ENCODE results near the gene TOR1A.

The TOR1A gene

GRCh38 chr9:129851821-129852220 is 27.9 kb upstream of the TOR1A start:
- DNase-seq (ENCODE audit: low read depth), result no peak

GRCh38 chr9:129850821-129851550 is 27.1 kb upstream of the TOR1A start:
- no peak for DNase-seq (ENCODE audit: low read depth)

- DNase-seq (ENCODE audit: low read depth), result no peak
Observed at GRCh38 chr9:129849901-129850300, 26.0 kb upstream of the TOR1A start.

- no peak for DNase-seq (ENCODE audit: low read depth)
Observed at GRCh38 chr9:129848712-129849441, 24.9 kb upstream of the TOR1A start.

GRCh38 chr9:129845373-129845772 is 21.4 kb upstream of the TOR1A start:
- no peak for DNase-seq (ENCODE audit: low read depth)

GRCh38 chr9:129841071-129841470 is 17.1 kb upstream of the TOR1A start:
- no peak for DNase-seq (ENCODE audit: low read depth)

GRCh38 chr9:129840034-129840433 is 16.1 kb upstream of the TOR1A start:
- DNase-seq (ENCODE audit: low read depth), result no peak

GRCh38 chr9:129839324-129840023 is 15.5 kb upstream of the TOR1A start:
- no peak for DNase-seq (ENCODE audit: low read depth)

GRCh38 chr9:129838707-129839259 is 14.8 kb upstream of the TOR1A start:
- no peak for DNase-seq (ENCODE audit: low read depth)

- DNase-seq (ENCODE audit: low read depth), result no peak
Observed at GRCh38 chr9:129836311-129837007, 12.5 kb upstream of the TOR1A start.

GRCh38 chr9:129835860-129836223 is 11.9 kb upstream of the TOR1A start:
- no peak for DNase-seq (ENCODE audit: low read depth)

GRCh38 chr9:129835128-129835859 is 11.4 kb upstream of the TOR1A start, which contains the start of the genes C9orf78 and USP20:
TSS of gene C9orf78 (minus strand) at chr9:129835275. CDS start at chr9:129835221, 54 bp downstream.
TSS of gene USP20 (plus strand) at chr9:129835458. CDS start at chr9:129852556, 17,098 bp downstream.
- peak; percentile 96 for DNase-seq (ENCODE audit: low read depth)

- no peak for DNase-seq (ENCODE audit: low read depth)
Observed at GRCh38 chr9:129834489-129835127, 10.7 kb upstream of the TOR1A start.

- no peak for DNase-seq (ENCODE audit: low read depth)
Observed at GRCh38 chr9:129832982-129833381, 9.0 kb upstream of the TOR1A start.

GRCh38 chr9:129828969-129829368 is 5.0 kb upstream of the TOR1A start:
- no peak for DNase-seq (ENCODE audit: low read depth)

GRCh38 chr9:129828051-129828450 is 4.1 kb upstream of the TOR1A start:
- no peak for DNase-seq (ENCODE audit: low read depth)

GRCh38 chr9:129826759-129827158 is 2.8 kb upstream of the TOR1A start:
- DNase-seq (ENCODE audit: low read depth), result no peak

GRCh38 chr9:129826344-129826743 is 2.4 kb upstream of the TOR1A start:
- no peak for DNase-seq (ENCODE audit: low read depth)

GRCh38 chr9:129823542-129823934 is 398 bp downstream of the TOR1A start:
- no peak for DNase-seq (ENCODE audit: low read depth)

GRCh38 chr9:129822898-129823541 is 916 bp downstream of the TOR1A start:
- DNase-seq (ENCODE audit: low read depth), result no peak
